ENCODE measurements around the gene MKNK1. TPM values are rescaled to one million over a fixed set of nuclear protein-coding genes. Genes with fewer than 3 reads are reported as not detected.

MKNK1 gene
- total and polyA plus RNA-seq, 8 donors, result 21.2 to 182 (median 36.7) TPM

DNA sequence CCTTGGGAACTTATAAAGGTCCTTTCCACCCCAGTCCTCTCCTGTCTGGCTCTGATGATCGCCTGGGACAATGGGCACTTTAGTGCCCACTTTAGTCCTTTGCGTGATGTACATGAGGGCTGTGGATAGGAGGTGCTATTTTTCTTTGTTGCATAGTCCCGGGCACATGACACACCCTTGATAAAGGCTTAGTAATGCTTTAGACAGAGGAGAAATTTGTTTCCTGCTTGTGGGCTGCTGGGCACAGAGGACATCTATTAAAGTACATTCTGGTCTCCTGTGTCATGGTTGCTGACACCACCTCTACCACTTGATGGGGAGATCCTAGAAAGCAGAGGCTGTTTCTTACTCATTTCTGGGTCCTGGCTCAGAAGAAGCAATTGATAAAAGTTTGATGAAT is 47.2 kb downstream of the MKNK1 start:
- Histone ChIP-seq H3K27ac (peak overlapping the region in 4 of 5 donors; percentile 2 to 59 (median 57)), H3K27me3 (peaks cover 0 to 7% (median 0%) of the 10 kb centered on the region in 3 donors), H3K4me3 (no peak overlapping the region), H3K9me3 (no peaks in the 10 kb centered on the region), H3K36me3 (peaks cover 36 to 47% (median 46%) of the 10 kb centered on the region in 4 donors), H3K4me1 (no peaks in the 10 kb centered on the region)
- intact Hi-C loops (cut with DNase I; ENCODE audit: low total_unique reads), result no loop called here
- peak in 1 of 2 donors; percentile 63 for DNase-seq
- TF ChIP-seq EP300 (IDR thresholded peaks at IDR 0.05), result no peak
- no peak for TF ChIP-seq POLR2A (IDR thresholded peaks at IDR 0.05)
- TF ChIP-seq, protein P1, sequence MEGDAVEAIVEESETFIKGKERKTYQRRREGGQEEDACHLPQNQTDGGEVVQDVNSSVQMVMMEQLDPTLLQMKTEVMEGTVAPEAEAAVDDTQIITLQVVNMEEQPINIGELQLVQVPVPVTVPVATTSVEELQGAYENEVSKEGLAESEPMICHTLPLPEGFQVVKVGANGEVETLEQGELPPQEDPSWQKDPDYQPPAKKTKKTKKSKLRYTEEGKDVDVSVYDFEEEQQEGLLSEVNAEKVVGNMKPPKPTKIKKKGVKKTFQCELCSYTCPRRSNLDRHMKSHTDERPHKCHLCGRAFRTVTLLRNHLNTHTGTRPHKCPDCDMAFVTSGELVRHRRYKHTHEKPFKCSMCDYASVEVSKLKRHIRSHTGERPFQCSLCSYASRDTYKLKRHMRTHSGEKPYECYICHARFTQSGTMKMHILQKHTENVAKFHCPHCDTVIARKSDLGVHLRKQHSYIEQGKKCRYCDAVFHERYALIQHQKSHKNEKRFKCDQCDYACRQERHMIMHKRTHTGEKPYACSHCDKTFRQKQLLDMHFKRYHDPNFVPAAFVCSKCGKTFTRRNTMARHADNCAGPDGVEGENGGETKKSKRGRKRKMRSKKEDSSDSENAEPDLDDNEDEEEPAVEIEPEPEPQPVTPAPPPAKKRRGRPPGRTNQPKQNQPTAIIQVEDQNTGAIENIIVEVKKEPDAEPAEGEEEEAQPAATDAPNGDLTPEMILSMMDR (IDR thresholded peaks at IDR 0.05), result no peak
- TF ChIP-seq POLR2AphosphoS5 (IDR thresholded peaks at IDR 0.05), result peak in 1 of 3 donors; percentile 71
- 29 to 64% (median 40%) methylated on average over 3 of the region's 3 CpGs for WGBS, 5 donors

DNA sequence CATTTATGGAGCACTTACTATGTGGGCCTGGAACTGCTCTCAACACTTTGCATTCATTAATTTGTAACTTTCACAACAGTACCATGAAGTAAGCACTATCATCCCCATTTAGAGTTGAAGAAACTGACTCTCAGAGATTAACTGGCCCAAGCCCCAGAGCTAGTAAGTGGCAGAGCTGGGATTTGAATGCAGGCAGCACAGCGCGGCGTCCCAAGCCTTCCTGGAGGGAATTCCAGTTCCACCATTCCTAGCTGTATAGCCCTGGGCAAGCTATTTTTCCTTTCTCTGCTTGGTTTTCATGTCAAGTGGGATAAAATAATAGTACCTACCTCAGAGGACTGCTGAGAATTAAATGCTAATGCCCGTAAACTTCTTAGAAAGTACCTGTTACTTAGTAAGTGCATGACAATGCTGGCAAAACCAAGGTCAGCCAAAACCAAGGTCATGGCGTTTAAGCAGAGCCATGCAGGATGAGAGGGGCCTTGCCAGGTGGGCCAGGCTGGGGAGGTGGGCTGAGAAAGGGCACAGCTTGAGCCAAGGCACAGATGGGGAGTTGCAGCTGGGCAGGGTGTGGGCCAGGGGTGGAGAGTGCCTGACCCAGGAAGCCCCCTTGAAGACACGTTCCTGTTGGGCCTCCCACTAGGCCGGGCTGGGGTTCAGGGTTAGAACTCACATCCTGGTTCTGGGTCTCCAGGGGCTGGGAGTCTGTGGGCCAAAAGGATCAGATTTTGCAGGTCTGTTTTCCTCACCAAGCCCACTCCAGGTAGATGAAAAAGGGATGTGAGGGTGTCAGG is 48.0 kb downstream of the MKNK1 start:
- intact Hi-C loops (cut with DNase I; ENCODE audit: low total_unique reads), result no loop called here
- TF ChIP-seq POLR2A (IDR thresholded peaks at IDR 0.05) (no peak), EP300 (IDR thresholded peaks at IDR 0.05) (no peak), POLR2AphosphoS5 (IDR thresholded peaks at IDR 0.05) (no peak)
- TF ChIP-seq, protein P1 (IDR thresholded peaks at IDR 0.05), result no peak
- H3K9me3 ChIP-seq, result no peaks in the 10 kb centered on the region
- no peak overlapping the region for H3K4me3 ChIP-seq
- H3K27ac ChIP-seq, result peak overlapping the region in 2 of 5 donors; percentile 2 to 56
- H3K36me3 ChIP-seq, result peaks cover 28 to 39% (median 38%) of the 10 kb centered on the region in 4 donors
- no peaks in the 10 kb centered on the region for H3K4me1 ChIP-seq
- H3K27me3 ChIP-seq, result peaks cover 0 to 15% (median 0%) of the 10 kb centered on the region in 3 donors
- DNase-seq, result no peak
- 83 to 93% (median 87%) methylated on average over 7 of the region's 7 CpGs for WGBS, 5 donors

DNA sequence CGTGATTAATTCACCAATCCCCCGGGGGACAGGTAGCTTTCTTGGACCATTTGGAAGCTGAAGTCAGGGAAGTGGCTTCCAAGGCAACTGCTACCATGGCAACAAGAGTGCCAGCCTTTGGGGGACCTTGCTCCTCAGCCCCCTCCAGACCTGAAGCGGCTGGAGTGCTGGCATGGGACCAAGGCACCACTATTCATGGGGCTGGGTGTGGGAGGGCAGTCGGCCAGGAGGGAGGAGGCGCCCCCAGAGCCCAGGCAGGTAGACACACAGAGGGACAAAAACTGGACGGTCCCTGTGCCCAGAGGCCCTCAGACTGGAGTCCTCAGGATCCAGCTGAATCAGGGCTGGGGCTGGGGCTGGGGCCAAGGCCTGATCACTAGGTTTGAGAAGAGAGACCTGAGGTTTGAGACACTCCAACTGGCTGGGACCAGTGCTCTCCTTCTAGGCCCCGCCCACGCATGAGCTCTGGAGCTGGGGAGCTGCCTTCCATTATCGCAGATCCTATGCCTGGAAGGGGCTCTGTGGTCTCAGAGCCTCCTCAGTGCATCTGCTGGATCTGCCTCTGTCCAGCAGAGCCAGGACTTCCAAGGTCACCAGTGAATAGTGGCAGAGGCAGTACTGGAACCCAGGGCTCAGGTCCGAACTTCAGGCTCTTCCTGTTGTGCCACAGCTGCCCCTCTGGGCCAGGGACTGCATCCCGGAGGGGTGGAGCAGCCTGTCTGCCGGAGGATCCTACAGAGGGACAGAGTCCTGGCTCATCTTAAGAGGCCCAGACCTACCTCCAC is 49.3 kb downstream of the MKNK1 start:
- intact Hi-C loops (cut with DNase I; ENCODE audit: low total_unique reads), result no loop called here
- 74 to 81% (median 77%) methylated on average over 9 to 12 of the region's 12 CpGs for WGBS, 5 donors
- H3K36me3 ChIP-seq, result peaks cover 17 to 27% (median 26%) of the 10 kb centered on the region in 4 donors
- H3K4me1 ChIP-seq, result no peaks in the 10 kb centered on the region
- peaks cover 0 to 28% (median 8%) of the 10 kb centered on the region in 3 donors for H3K27me3 ChIP-seq
- no peak for DNase-seq
- TF ChIP-seq EP300 (IDR thresholded peaks at IDR 0.05), result no peak
- no peak for TF ChIP-seq POLR2AphosphoS5 (IDR thresholded peaks at IDR 0.05)
- H3K9me3 ChIP-seq, result no peaks in the 10 kb centered on the region
- no peak overlapping the region for H3K27ac ChIP-seq
- no peak overlapping the region for H3K4me3 ChIP-seq

DNA sequence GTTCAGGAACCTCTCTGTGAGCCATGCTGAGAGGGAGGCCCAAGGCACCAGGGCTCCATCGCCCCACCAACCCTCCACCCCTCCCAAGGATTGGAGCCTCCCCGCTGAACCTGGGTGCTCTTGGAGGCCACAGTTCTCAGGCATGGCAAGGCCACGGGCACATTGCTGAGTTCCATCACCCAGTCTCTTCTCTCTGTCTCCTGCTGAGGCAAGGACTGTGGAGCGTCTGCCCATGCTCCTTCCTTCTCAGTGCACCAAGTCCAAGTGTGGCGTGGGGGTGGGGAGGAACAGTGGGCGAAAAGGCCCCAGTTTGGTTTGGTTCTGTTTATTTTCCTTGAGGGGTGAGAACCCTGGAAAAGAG is 49.9 kb downstream of the MKNK1 start:
- Histone ChIP-seq H3K9me3 (no peaks in the 10 kb centered on the region), H3K4me3 (no peak overlapping the region), H3K36me3 (peaks cover 11 to 21% (median 20%) of the 10 kb centered on the region in 4 donors), H3K4me1 (no peaks in the 10 kb centered on the region), H3K27me3 (peaks cover 2 to 33% (median 8%) of the 10 kb centered on the region in 3 donors), H3K27ac (no peak overlapping the region)
- no peak for DNase-seq
- 77 to 91% (median 86%) methylated on average over 6 of the region's 6 CpGs for WGBS, 5 donors
- intact Hi-C loops (cut with DNase I; ENCODE audit: low total_unique reads), result no loop called here
- TF ChIP-seq, protein P1 (IDR thresholded peaks at IDR 0.05), result no peak
- TF ChIP-seq EP300 (IDR thresholded peaks at IDR 0.05) (no peak), POLR2A (IDR thresholded peaks at IDR 0.05) (no peak), POLR2AphosphoS5 (IDR thresholded peaks at IDR 0.05) (no peak)

Data from stomach (tissue), 9 donors.